ENCODE results near the gene MBD6.

MBD6 gene

DNA sequence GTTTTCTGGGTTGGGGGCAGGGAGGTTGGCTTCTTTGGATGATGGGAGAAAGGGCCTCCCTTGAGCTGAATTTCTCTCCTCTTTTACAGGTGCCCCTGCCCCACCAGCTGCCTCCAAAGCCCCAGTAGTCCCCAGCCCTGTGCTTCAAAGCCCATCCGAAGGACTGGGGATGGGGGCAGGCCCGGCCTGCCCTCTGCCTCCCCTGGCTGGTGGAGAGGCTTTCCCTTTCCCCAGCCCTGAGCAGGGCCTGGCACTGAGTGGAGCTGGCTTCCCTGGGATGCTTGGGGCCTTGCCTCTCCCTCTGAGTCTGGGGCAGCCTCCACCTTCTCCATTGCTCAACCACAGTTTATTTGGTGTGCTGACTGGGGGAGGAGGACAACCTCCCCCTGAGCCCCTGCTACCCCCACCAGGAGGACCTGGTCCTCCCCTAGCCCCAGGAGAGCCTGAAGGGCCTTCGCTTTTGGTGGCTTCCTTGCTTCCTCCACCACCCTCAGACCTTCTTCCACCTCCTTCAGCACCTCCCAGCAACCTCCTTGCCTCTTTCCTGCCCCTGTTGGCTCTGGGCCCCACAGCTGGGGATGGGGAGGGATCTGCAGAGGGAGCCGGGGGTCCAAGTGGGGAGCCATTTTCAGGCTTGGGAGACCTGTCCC lies 4.0 kb downstream of the MBD6 start:
- DNase-seq (ENCODE audit: low spot score) (no peak), FAIRE-seq (no peak)

DNA sequence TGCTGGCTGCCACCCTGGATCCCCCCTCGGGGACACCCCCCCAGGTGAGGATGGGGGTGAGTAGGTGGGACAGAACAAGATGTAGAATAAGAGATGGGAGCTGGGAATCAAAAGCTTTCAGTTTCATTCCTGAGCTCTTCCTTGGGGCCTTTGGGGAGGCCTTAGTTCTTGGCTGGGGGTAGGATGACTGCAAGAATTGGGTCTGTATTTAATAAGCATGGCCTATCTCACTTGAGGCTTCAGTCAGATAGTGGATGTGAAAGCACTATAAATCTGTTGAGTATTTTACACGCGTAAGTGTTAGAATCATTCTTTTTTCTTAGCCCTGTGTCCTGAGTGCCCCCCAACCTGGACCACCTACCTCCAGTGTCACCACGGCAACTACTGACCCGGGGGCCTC lies 4.6 kb downstream of the MBD6 start:
- DNase-seq (ENCODE audit: low spot score) (no peak), FAIRE-seq (no peak)

DNA sequence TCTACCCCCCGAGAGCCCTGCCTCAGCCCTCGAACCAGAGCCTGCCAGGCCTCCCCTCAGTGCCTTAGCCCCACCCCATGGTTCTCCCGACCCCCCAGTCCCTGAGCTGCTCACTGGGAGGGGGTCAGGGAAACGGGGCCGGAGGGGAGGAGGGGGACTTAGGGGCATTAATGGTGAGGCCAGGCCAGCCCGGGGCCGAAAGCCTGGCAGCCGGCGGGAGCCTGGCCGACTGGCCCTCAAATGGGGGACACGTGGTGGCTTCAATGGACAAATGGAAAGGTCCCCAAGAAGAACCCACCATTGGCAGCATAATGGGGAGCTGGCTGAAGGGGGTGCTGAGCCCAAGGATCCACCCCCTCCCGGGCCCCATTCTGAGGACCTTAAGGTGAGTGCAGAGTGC lies 5.6 kb downstream of the MBD6 start:
- no peak for FAIRE-seq
- no peak for DNase-seq (ENCODE audit: low spot score)

DNA sequence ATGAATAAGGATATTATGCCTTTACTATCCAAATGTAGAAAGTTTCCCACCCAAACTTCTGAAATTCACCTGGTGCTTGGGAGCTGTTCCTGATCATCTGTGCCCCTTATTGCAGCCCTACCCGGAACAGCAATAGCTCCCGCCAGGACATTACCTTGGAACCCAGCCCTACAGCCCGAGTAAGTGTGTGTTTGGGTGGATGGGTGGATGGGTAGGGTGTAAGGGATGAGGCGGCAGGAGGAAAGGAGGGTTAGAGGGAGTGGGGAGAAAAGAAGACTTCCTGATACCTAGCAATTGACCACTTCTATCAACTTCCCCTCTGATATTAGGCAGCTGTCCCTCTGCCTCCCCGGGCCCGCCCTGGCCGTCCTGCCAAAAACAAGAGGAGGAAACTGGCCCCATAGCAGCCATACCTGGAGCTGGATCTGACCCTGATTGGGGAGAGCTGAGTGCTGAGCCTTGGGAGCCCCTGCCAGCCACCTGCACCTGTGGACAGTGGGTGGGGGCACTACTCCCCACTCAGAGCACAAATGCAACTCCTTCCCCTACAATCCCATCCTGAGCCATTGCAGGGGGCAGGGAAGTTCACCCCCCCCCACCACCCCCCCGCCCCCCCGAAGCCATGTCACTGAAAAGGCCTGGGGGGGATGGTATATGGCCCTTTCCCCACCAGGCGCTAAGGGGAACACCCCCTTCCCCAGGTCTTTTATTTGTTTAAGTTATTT lies 6.4 kb downstream of the MBD6 start:
- DNase-seq (ENCODE audit: low spot score), result no peak
- FAIRE-seq, result no peak

DNA sequence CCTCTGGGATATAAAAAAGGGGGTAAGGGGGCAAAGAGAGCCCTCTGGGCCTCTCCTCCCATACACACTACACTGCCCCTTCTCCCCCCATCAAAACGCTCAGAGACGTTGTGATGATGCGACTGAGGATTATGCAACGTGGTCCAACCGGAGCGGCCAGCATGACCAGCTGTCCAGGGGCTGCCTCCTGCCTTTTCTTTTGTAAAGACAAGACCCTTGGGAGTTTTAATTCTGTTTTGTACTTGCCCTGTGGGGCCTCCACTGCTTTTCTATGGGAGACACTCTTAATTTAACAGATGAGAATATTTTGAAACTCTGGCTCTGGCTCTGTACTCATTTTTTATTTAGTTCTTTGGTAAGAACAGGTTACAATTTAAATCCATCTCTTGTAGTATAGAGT lies 7.2 kb downstream of the MBD6 start:
- FAIRE-seq, result no peak
- no peak for DNase-seq (ENCODE audit: low spot score)

DNA sequence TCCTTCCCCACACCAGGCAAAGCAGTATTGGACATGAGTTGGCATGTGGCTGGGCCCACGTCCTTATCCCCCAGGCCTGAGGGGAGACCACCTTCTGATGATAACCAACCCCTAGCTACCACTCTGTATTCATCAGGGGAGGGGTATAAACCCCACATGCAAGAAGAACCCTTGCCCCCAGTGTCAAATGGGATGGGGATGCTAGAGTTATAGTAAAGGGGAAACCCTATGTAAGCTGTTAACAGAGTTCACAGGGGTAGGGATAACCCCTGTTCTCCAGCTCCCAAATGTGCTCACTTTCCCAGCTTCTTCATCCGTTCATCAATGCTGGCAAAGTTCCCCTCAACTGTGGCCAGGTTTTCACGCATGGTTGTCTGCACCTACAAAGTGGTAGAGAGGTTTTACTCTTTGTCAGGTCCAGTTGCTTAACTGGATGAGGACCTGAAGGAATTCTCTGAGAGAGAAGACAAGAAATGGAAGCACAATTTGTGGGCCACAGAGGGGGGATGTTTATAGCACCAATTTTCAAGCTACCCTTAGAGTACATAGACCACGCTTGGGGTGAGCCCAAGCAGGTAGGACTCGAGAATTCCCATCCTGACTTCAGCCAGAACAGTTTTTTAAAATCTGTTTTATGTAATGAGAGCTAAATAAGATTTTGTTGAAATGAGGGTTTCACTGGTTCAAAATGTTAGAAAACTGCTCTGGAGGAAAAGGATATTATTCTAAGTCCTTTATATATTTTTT lies 7.9 kb downstream of the MBD6 start:
- DNase-seq (ENCODE audit: low spot score) (no peak), FAIRE-seq (peak; percentile 53)

DNA sequence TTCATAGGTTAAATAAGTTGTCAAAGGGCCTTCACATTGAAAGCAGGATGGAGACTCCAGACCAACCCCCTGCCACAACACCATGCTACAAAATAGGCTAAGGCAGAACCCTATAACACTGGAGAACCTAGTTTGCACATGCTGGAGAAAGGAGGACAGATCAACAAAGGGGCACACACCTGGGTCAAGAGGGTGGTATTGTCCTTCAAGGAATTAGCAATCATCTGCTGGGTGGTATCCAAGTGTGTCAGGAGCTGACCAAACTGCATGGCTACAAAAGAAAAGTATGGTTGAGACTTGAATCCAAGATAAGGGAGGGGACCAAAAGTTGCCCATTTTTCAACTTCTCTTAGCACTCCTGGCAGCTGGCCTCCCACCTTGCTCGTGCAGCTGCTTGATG lies 9.2 kb downstream of the MBD6 start:
- DNase-seq (ENCODE audit: low spot score) (no peak), FAIRE-seq (no peak)

DNA sequence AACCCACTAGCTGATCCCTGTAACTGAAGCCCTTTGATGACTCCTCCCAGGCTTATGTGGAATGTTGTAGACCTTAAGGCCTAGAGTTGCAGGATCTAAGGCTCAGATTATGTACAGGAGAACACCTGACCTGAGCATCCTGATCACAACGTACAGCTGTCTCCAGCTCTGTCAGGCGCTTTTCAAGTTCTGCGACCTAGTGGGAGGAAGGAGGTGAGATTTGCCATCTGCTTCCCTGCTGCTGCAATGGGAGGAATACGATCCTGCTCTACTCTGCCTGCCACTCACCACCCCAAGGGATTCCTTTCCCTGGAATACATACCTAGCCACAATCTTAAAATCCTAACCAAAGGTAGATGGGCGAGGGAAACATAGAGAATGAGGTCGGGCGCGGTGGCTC lies 10.5 kb downstream of the MBD6 start:
- no peak for FAIRE-seq

DNA sequence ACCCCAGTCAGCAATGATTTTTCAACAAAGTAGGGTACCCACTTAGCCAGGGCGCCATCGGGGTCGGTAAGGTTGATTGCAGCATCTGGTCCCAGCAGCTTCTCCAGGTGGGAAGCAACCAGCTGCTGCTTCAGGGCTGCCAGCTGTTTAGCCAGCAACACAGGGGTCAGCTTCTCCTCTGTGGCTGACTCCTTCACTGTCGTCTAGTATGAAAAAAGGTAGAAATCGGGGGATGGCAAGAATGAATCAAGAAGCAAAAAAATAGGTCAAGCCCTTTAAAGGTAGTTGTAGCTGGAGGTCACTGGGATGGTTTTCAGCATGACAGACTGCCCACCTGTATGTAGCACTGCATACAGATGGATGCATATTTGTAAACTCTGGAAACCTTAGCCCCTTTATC lies 11.6 kb downstream of the MBD6 start:
- DNase-seq (ENCODE audit: low spot score) (no peak), FAIRE-seq (no peak)

More for the DNA sequence above, 10.5 kb downstream of the MBD6 start:
- no peak for DNase-seq (ENCODE audit: low spot score)

DNA sequence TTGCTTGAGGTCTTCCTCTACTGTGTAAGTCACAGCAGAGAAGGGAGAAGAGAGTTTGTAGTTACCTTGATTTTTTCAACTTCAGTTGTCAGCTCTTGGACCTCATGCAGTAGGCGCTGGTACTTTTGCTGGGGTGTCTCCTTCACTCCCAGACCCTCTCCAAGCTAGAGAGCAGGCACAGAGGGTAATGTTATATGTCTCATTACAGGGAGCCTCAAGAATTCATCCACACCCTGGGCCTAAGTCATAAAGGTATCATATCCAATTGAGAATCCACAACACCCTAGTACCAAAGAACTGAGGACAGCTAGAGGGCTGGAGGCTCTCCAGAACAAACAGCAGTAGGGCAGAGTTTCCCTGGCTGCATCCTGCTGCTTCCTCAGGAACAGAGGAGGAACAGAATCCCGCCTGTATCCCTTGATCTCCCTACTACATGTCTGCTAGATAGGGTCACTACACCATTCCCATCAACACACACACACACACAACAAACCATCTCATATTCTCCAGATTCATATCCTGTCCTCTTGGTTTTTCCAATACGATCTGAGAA lies 12.4 kb downstream of the MBD6 start:
- DNase-seq (ENCODE audit: low spot score) (no peak), FAIRE-seq (no peak)

DNA sequence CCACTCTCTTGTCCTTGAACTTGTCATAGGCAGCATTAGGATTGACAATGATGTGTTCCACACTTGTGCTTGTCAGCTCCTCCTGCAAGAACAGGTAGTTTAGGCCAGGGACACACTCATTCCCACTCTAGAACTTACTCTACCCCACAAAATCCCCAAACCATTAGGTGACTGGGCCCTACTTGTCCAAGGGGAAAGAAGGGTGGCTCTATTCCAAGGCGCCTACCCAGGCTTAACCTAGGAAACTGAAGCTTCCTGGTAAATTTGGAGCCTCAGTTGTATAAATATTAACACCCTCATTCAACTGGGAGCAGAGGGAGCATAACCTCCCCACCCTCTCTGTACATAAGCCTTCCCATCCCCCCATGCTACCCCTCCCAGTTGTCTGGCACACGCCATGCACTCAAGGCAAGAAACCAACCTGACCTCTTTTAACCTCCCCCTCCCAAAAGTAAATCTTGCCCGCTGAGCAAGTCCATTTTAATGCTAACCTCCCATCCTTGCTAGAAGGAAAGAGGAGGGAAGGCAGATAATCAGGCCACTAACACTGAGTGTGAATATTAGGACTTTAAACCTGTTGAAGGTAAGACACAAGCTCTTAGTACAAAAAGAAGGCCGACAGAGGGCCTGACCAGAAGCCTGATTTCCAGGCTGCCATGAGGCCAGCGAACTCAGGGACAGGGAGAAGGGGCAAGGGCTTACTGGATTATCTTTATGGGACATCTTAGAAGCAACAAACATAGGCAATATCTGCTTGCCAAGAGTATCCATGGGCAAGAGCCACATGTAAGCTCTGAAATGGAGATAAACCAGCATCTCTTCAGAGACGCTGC lies 13.4 kb downstream of the MBD6 start:
- DNase-seq (ENCODE audit: low spot score), result no peak
- FAIRE-seq, result no peak

DNA sequence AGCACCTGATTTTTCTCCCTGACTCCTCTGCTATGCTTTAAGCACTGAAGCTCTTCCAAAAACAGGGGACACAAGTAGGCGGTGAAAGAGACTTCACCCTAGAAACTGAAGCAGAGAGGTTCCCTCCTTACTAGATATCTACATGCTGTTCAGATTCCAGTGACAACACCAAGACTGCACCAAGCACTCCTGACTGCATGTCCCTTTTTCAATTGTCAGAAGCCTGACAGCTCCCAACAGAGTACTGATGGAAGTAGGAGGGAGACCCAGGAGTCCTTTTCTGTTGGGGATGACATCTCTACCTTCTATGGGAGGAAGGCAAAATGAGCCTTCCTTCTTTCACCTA lies 13.9 kb downstream of the MBD6 start:
- FAIRE-seq, result no peak
- no peak for DNase-seq (ENCODE audit: low spot score)

DNA sequence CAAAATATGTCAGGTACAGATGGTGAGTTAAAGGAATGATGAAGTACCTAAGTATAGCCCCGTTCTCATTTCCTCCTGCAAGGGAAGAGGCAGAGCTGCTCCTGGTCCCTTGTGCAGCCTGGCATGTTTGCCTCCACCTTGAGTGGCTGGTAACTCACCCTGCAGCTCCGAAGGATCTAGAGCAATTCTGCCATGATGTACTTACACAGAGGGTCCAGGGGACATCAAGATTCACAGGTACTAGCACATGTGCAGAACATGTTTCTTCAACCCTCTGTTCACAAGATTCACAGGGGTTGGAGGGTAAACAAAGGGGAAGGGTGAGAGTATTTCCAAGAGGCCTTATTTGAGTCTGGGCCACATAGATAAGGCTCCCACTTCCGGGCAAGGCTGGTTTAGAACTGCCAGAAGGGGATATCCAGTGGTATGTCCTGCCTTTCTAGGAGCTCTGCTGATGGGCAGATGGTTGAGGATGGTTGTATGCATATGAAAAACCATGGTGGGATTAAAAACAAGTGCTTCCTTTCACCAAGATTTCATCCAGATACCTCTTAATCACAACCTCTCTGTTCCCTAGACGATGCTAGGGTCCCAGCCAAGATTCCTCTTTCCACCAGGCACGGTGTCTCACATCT lies 16.6 kb downstream of the MBD6 start:
- FAIRE-seq, result no peak
- DNase-seq (ENCODE audit: low spot score), result no peak

DNA sequence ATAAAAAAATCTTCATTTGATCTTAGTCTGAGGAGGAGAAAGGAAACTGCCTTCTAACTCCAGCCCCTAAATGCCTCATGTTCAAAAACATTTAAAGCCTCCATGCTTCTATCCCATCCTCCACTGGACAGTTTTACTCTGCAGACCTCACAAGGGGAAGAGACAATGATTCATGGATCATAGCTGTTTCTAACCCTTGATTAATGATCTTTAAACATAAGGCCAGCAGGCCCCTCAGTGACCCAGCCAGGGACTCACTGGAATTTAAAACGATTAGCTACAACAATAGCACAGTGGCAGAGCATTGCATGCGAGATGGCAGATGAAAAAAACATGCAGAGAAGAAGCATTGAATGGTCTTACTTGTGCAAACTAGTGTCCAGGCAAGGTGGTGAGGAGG lies 18.4 kb downstream of the MBD6 start:
- FAIRE-seq, result no peak
- DNase-seq (ENCODE audit: low spot score), result no peak

DNA sequence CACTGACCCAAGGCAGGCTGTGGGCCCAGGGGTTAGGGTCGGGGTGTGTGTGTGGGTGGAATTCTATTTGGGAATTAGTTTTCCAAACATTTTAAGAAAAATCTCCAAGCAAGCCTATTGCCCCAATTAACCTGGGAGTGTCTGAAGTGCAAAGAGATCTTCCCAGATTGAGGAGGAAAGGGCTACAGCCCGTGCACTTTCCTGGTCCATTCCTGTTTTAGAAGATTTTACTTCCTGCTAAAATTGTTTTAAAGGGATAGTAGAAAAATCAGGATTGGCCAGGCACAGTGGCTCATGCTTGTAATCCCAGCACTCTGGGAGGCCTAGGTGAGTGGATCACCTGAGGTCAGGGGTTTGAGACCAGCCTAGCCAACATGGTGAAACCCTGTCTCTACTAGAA lies 19.1 kb downstream of the MBD6 start:
- FAIRE-seq, result no peak
- no peak for DNase-seq (ENCODE audit: low spot score)

DNA sequence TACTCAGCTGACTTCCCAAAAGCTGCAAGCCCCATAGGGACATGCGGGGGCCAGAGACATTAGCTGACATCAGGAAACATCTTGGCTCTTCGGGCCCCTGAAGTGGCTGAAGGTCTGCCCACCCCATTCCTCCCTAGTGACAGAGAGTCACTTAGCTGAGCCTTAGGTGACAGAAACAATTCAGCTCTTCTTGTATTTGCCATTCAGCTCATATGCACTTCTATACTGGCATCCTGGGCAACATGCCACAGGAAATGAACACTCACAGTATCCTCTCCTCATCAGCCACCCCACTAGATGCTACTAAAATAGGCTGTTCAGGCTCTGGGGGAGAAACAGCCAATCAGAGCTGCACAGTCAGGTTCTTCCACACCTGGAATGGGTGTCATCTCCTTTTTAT lies 21.0 kb downstream of the MBD6 start:
- no peak for DNase-seq (ENCODE audit: low spot score)

DNA sequence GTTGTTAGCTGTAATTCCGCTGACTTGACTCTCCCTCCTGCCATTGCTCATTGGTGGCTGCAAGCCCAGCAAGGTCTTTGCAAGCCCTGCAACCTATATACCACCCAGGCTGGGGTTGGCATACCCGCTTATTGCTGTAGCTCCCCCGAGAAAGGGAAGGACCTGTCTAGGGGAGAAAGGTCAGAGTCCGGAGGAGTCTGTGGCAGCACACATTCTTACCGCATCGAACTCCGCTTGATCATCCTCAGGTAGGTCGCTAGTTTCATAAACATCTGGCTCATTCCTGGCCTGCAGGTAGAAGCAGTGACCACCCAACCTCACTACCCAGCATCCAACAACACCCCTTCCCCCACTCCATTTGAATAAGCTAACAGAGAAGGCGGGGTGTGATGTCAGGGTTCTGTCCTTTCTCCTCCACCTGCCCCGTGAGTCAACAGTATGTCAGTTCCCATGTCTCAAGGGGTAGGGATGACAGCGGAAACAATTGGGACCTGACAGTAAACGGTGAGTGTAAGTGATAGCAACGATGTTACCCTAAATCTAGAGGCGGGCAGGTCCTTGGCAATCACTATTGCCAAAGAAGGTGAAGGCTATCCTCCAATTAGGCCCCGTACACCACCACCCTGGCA lies 23.3 kb downstream of the MBD6 start:
- DNase-seq (ENCODE audit: low spot score) (no peak), FAIRE-seq (no peak)

More for the DNA sequence above, 21.0 kb downstream of the MBD6 start:
- no peak for FAIRE-seq

DNA sequence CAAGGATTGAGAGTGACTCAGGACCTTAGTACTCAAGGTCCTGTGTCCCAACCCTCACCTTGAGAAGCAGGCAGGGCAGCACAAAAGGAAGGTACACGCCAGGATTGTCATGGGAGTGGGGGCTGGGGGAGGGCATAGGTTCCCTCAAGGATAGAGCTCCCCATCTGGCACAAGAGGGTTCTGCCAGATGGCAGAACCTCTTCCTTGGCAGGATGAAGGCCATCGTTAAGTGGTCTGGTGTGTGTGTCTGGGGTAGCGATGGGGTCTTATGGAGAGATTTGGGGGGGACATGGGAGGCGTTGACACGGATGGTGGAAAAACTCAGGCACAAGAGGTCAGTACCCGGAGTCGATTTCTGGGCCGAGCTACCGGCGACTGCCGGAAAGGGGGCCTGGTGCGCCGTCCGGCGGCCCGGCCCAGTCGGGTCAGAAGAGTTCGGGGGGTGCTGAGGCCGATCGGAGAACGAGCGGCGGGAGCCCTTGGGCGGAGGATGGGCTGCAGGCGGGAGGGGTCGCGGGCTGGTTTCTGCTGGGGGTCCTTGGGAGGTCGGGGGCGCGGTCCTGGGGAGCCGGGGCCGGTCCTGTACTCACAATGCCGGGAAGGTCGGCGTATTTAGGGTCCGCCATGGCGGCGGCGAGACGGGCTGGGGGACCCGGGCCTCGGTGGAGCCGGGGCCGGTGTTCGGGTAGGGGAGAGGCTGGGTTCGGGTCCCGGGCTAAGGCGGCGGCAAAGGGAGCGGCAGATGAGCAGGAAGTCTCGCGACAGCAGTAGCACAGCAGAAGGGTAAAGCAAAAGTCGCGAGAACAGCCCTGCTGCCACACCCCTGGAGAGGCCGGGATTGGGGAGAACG lies 24.0 kb downstream of the MBD6 start, which contains the start of gene DCTN2:
Gene DCTN2 (minus strand): TSS at position 755 of the 850 bp plus-strand sequence. CDS start 129 bp downstream, at position 626.
- no peak for FAIRE-seq
- DNase-seq (ENCODE audit: low spot score), result peak; percentile 99

DNA sequence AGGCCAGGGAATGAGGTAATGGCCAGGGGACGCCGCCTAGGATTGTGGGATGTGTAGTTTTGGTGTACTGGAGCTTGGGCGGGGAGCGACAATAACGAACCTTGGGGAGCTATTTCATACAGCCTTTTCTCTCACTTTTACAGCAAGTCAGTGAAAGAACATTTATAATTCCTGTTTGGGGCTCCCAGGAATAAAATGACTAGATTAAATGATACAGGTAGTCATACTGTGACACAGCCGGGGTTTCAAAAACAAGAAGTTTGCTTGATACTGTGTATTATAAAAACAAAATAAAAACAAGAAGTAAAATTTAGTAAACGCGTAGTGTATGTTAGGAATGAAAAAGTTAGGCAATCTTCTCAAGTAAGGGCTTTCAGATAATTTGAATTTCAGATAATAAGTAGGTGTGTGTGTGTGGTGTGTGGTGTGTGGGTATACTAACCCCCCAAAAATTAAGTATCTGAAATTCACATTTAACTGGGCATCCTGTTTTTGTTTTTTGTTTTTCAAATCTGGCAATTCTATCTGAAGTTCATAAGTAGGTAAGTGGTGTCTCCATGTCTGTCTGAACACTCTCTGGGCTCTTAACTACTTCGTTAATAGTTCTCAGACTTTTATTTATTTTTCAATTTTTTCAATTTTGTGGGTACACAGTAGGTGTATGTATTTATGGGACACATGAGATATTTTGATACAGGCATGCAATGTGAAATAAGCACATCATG lies 24.8 kb downstream of the MBD6 start:
- FAIRE-seq, result no peak
- DNase-seq (ENCODE audit: low spot score), result no peak
